Inflammatory macrophage treated with lipopolysaccharide for 4 hours (primary cell): ENCODE data around the gene DZANK1.
"Not testable (repeated sequence)": the region's sequence is repeated elsewhere in the genome, so short reads cannot be mapped to it uniquely, and the experiment has no call there.

Source experiments
- DNase-seq: peaks from one replicate; pipeline ENCODE4 v3.0.0-alpha.2; 2020

Gene DZANK1

DNA sequence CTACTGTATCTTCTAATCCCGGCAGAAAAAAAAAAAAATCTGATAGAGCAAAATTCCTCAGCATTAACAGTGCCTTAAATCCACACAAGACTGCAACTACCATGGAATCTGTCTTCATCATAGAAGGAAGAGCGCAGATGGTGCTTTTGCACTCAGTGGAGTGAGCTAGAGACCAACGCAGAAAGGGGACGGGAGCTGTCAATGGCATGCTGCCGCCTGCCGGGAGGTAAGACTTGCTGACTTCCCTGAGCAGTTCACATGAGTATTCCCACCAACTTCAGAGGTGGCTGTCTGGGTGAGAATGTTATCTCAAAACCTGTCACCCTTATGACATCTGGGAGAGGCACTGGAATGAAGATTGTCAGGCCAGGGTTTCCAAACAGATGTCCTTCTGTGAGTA is 35.6 kb downstream of the DZANK1 start:
- DNase-seq = no peak

- DNase-seq = no peak
Observed at GRCh38 chr20:18430172-18430826, 36.5 kb downstream of the DZANK1 start.

DNA sequence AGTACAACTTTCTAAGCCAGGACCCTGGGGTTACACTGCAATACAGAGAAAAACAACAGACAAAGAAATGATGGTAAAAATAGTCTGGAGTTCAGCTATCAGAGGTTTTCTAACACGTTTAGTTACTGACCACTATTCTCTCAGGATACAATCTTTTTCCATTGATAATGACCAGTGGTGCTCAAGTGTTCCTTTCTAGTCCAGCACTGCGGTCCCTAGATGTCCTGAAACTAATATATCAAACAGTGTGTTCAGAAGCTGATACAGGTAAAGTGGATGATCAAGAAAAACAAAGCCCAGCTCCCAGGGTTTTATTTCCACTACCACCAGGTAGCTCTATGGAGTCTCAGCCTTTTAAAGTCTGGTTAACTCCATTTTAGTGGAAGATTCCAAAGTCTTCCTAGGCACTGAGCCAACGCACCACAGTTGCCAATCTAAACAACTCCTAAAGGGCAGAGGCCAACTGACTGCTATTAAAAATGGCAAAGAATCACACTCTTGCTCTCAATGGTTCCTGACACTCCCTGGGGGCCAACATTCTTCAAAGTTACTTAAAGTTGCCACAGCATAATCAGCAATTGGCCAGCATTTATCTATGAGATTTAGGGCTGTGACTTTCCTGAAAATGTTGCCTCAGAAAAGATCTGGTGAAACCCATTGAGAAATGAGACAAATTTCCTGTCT is 38.2 kb downstream of the DZANK1 start:
- no peak for DNase-seq

GRCh38 chr20:18427214-18427613 is 39.6 kb downstream of the DZANK1 start:
- DNase-seq = no peak

- DNase-seq = no peak
Observed at GRCh38 chr20:18421608-18422007, 45.2 kb downstream of the DZANK1 start.

DNA sequence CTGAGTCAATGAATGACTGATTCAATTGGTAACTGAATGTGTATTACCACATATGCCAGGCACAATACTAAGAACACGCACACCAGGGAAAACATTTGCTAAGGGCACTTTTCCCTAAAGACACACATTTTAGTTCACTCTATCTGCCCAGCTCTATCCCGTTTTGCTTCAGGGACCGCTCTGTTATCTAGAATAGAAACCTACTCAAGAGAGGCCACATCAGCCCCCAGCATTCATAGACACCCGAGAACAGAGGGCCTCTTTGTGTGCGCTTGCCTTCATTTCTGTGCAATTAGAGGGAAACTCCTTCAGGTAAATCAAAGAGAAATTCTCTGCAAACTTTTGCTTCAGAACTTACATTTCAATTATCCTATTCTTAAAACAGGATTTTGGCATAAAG is 50.3 kb downstream of the DZANK1 start:
- no peak for DNase-seq

- DNase-seq = no peak
Observed at GRCh38 chr20:18414140-18414539, 52.7 kb downstream of the DZANK1 start.

- DNase-seq = peak; percentile 69
Observed at GRCh38 chr20:18412221-18412901, 54.5 kb downstream of the DZANK1 start.

DNA sequence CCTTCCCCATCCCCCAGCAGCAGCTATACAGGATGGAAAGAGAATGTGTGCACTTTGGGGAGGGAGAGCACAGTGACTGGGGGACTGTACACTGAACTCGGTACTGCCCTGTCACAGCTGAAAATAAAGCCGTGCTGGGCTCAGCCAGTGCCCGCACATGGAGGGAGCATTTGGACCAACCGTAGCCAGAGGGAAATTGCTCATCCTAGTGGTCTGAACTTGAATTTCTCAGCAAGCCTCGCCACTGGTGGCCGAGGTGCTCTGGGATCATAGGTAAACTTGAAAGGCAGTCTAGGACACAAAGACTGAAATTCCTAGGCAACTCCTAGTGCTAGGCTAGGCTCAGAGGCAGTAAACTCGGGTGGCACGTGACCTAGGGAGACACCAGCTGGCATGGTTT is 61.0 kb downstream of the DZANK1 start:
- DNase-seq = no peak

GRCh38 chr20:18404172-18404571 is 62.7 kb downstream of the DZANK1 start:
- DNase-seq = no peak

- no peak for DNase-seq
Observed at GRCh38 chr20:18403269-18403668, 63.6 kb downstream of the DZANK1 start.

DNA sequence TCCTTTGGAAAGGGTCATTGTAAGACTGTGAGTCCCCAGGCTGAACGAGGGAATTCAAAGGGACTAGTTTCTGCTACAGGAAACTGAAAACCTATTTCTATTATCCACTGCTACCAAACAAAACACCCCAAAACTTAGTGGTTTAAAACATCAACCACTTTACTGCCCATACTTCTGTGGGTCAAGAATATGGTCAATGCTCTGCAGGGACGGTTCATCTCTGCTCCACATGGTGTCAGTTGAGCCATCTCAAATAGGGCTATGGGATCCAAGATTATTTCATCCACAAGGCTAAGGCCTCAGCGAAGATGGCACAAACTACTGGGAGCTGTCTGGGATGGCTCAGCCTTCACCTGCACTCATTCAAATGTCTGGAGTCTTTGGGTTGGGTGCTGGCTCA is 65.5 kb downstream of the DZANK1 start:
- no peak for DNase-seq

GRCh38 chr20:18400460-18400859 is 66.4 kb downstream of the DZANK1 start:
- DNase-seq = no peak

- DNase-seq = not testable (repeated sequence)
Observed at GRCh38 chr20:18398713-18399112, 68.1 kb downstream of the DZANK1 start.

DNA sequence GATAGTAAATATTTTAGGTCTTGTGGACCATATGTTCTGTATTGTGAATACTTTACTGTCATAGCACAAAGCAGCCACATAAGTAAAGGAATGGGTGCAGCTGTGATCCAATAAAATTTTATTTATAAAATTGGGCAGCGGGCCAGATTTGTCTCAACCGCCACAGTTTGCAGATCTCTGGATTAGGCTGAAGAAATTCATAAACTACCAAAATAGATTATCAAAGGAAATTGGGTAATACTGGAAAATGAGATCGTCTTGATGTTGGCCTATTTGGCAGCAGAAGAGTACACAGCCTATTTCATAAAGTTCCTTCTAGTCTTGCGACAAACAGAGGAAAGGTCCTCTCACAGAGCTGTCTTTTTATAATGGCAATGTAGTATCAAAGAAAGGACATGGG is 69.8 kb downstream of the DZANK1 start:
- DNase-seq = peak; percentile 65

GRCh38 chr20:18395544-18395943 is 71.3 kb downstream of the DZANK1 start:
- peak; percentile 6 for DNase-seq

GRCh38 chr20:18394363-18394762 is 72.5 kb downstream of the DZANK1 start:
- DNase-seq = no peak

DNA sequence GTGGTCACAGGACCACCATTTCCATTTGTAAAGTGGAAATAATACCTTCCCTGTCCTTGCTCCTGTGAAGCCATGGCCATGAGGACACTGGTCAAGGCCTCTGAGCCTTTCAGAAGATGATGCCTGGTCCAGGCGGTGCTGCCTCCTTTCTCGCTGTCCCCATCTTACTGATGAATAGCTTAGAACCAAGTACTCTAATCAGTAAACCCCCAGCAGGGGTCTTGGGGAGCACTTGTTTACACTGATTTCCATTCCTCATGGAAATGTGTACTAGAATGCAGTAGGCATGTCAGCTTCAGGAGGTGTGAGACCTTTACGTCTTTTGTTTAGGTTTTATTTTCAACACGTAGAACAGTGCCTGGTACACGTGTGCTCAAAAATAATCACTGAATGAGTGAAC is 75.1 kb downstream of the DZANK1 start:
- DNase-seq = no peak

GRCh38 chr20:18390201-18390600 is 76.6 kb downstream of the DZANK1 start:
- no peak for DNase-seq

GRCh38 chr20:18388860-18389259 is 78.0 kb downstream of the DZANK1 start:
- DNase-seq = no peak

- no peak for DNase-seq
Observed at GRCh38 chr20:18380908-18381529, 85.8 kb downstream of the DZANK1 start.

- DNase-seq = no peak
Observed at GRCh38 chr20:18377896-18378481, 88.8 kb downstream of the DZANK1 start.

DNA sequence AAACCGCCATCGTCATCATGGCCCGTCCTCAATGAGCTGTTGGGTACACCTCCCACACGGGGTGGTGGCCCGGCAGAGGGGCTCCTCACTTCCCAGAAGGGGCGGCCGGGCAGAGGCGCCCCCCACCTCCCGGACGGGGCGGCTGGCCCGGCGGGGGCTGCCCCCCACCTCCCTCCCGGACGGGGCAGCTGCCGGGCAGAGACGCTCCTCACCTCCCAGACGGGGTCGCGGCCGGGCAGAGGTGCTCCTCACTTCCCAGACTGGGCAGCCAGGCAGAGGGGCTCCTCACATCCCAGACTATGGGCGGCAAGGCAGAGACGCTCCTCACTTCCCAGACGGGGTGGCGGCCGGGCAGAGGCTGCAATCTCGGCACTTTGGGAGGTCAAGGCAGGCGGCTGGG is 91.3 kb downstream of the DZANK1 start:
- not testable (repeated sequence) for DNase-seq
